Measurements from ENCODE around the gene LITAF. TPM values are rescaled to one million over a fixed set of nuclear protein-coding genes. Genes with fewer than 3 reads are reported as not detected.

LITAF gene
- total RNA-seq, 1 donor from 2014 or later: 42.5 TPM

- no peaks in the 10 kb centered on the region for H3F3A ChIP-seq (ENCODE audit: low read depth)
- H3K9me3 ChIP-seq (ENCODE audit: low read depth): no peaks in the 10 kb centered on the region
- no peaks in the 10 kb centered on the region for H3K27me3 ChIP-seq
- H3K27ac ChIP-seq: peak overlapping the region; percentile 20
- H3K9ac ChIP-seq: no peak overlapping the region
- no peak overlapping the region for H3K4me2 ChIP-seq
- H3K36me3 ChIP-seq: no peaks in the 10 kb centered on the region
- H3K27me3 Mint-ChIP-seq (ENCODE audit: insufficient read depth, low read depth): no peaks in the 10 kb centered on the region
- H3K4me3 ChIP-seq: no peak overlapping the region
- no peak for DNase-seq (ENCODE audit: low spot score)
- no peaks in the 10 kb centered on the region for H4K20me1 ChIP-seq (ENCODE audit: low read depth)
- H3K79me2 ChIP-seq (ENCODE audit: low read depth): peaks cover 37% of the 10 kb centered on the region
- no peak overlapping the region for H3K27ac Mint-ChIP-seq
- peaks cover 12% of the 10 kb centered on the region for H3K4me1 ChIP-seq
- no peak overlapping the region for H3K4me3 Mint-ChIP-seq
- TF ChIP-seq EZH2 (IDR thresholded peaks at IDR 0.05) (no peak), EZH2phosphoT487 (IDR thresholded peaks at IDR 0.05) (no peak), CTCF (IDR thresholded peaks at IDR 0.05) (no peak)
- peaks cover 14% of the 10 kb centered on the region for H3K4me1 Mint-ChIP-seq
- no peak overlapping the region for H2AFZ ChIP-seq (replicated peaks)
- H3K36me3 Mint-ChIP-seq: peaks cover 19% of the 10 kb centered on the region
- H3K9me3 Mint-ChIP-seq: peaks cover 15% of the 10 kb centered on the region
These were observed 28.9 kb downstream of the LITAF start for GRCh38 chr16:11557801-11558200.

DNA sequence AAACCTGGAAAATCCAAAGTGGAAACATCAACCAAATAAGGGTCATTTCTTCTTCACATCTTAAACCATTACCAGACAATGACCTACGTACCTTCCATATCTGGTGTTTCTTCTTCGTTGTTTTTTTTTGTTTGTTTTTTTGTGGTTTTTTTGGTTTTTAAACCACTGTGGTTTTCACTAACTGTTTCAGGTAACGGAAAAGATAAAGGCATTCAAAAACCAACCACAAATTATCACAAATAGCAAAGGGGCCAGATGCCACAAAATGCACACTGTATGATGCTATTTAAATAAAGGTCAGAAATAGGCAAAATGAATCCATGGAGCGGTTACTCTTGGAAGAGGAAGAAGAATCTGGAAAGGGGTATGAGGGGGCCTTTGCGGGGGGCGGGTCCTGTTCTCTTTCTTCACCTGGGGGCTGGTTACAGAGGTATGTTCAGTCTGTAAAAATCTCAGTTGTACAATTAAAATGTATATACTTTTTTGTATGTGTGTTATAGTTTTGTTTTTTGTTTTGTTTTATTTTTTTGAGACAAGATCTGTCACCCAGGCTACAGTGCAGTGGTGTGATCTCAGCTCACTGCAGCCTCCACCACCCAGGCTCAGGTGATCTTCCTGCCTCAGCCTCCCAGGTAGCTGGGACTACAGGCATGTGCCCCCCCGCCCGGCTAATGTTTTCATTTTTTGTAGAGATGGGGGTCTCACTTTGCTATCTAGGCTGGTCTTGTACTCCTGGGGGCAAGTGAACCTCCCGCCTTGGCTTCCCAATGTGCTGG, 29.6 kb downstream of the LITAF start:
- no peak overlapping the region for H3K4me2 ChIP-seq
- H3F3A ChIP-seq (ENCODE audit: low read depth): no peaks in the 10 kb centered on the region
- Mint-ChIP-seq H3K27ac (no peak overlapping the region), H3K27me3 (ENCODE audit: insufficient read depth, low read depth) (no peaks in the 10 kb centered on the region), H3K4me1 (peaks cover 14% of the 10 kb centered on the region), H3K4me3 (no peak overlapping the region), H3K36me3 (peaks cover 19% of the 10 kb centered on the region), H3K9me3 (peaks cover 15% of the 10 kb centered on the region)
- no peak overlapping the region for H3K4me3 ChIP-seq
- no peaks in the 10 kb centered on the region for H3K27me3 ChIP-seq
- no peaks in the 10 kb centered on the region for H3K9me3 ChIP-seq (ENCODE audit: low read depth)
- no peaks in the 10 kb centered on the region for H3K36me3 ChIP-seq
- H2AFZ ChIP-seq (replicated peaks): no peak overlapping the region
- TF ChIP-seq EZH2 (IDR thresholded peaks at IDR 0.05) (no peak), CTCF (IDR thresholded peaks at IDR 0.05) (no peak), EZH2phosphoT487 (IDR thresholded peaks at IDR 0.05) (no peak)
- peaks cover 32% of the 10 kb centered on the region for H3K79me2 ChIP-seq (ENCODE audit: low read depth)
- H3K4me1 ChIP-seq: peaks cover 12% of the 10 kb centered on the region
- H3K27ac ChIP-seq: no peak overlapping the region
- no peaks in the 10 kb centered on the region for H4K20me1 ChIP-seq (ENCODE audit: low read depth)
- H3K9ac ChIP-seq: no peak overlapping the region
- no peak for DNase-seq (ENCODE audit: low spot score)

DNA sequence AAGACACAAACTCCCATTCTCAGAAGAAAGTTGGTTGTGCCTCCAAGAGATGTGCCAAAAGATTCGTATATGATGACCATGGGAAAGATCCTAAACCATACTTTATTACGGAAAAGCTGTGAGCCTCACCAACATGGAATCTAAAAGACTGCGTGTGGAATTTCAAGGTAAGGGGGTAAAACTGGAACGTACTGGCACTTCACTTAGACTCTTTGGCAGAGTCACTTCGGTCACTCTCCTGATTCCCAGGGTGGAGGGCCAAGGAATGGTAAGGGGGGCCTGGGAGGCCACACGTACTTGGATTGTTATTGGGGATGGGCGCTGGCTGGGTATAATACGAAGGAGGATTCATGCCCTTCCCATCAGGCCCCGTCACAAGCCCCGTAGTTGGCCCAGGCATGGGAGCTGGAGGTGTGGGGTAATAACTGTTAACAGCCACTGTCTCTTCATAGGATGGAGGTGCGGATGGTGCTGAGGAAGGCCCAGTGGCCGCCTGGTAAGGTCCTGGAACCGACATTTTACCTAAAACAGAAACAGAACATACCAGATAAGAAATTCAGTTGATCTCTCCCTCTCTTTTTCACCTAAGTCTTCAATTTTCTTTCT, 30.4 kb downstream of the LITAF start:
- H3K79me2 ChIP-seq (ENCODE audit: low read depth): peaks cover 25% of the 10 kb centered on the region
- no peaks in the 10 kb centered on the region for H3K27me3 ChIP-seq
- Mint-ChIP-seq H3K4me3 (no peak overlapping the region), H3K27me3 (ENCODE audit: insufficient read depth, low read depth) (no peaks in the 10 kb centered on the region), H3K4me1 (peaks cover 11% of the 10 kb centered on the region), H3K9me3 (peaks cover 15% of the 10 kb centered on the region), H3K36me3 (peaks cover 19% of the 10 kb centered on the region), H3K27ac (no peak overlapping the region)
- H2AFZ ChIP-seq (replicated peaks): no peak overlapping the region
- H3K4me1 ChIP-seq: peaks cover 9% of the 10 kb centered on the region
- no peaks in the 10 kb centered on the region for H4K20me1 ChIP-seq (ENCODE audit: low read depth)
- no peak overlapping the region for H3K9ac ChIP-seq
- no peaks in the 10 kb centered on the region for H3K9me3 ChIP-seq (ENCODE audit: low read depth)
- no peak overlapping the region for H3K4me3 ChIP-seq
- TF ChIP-seq EZH2phosphoT487 (IDR thresholded peaks at IDR 0.05): no peak
- no peak for TF ChIP-seq EZH2 (IDR thresholded peaks at IDR 0.05)
- TF ChIP-seq CTCF (IDR thresholded peaks at IDR 0.05): no peak
- H3K36me3 ChIP-seq: no peaks in the 10 kb centered on the region
- H3F3A ChIP-seq (ENCODE audit: low read depth): no peaks in the 10 kb centered on the region
- H3K27ac ChIP-seq: no peak overlapping the region
- no peak for DNase-seq (ENCODE audit: low spot score)
- H3K4me2 ChIP-seq: no peak overlapping the region

All from neural progenitor cell (in vitro differentiated cells).